HepG2 (cell line): ENCODE results near the gene ATP6V1G2. TPM values are rescaled to one million over a fixed set of nuclear protein-coding genes. Genes with fewer than 3 reads are reported as not detected.

Source experiments
- ARID5B ChIP-seq: IDR thresholded peaks from 2 replicates; pipeline ENCODE4 v1.4.0; 2020; ENCODE audit warnings: mild to moderate bottlenecking, missing genetic modification reagents
- BCL6 ChIP-seq: IDR thresholded peaks from 2 replicates; pipeline ENCODE4 v1.6.1; 2016; ENCODE audit warnings: missing genetic modification reagents, missing compliant biosample characterization
- DRAP1 ChIP-seq: IDR thresholded peaks from 2 replicates; pipeline ENCODE4 v1.6.1; 2016; ENCODE audit warnings: missing genetic modification reagents, missing compliant biosample characterization
- IKZF5 ChIP-seq: IDR thresholded peaks from 2 replicates; pipeline ENCODE4 v1.6.1; 2018; ENCODE audit warnings: missing genetic modification reagents, mild to moderate bottlenecking, missing compliant biosample characterization
- IRF2 ChIP-seq: IDR thresholded peaks from 2 replicates; pipeline ENCODE4 v1.6.1; 2018; ENCODE audit warnings: missing genetic modification reagents, missing compliant biosample characterization
- PCBP2 ChIP-seq: fragments of 200-400 bp; formaldehyde crosslinking; optimal IDR thresholded peaks from 2 replicates; pipeline ENCODE3; 2018; ENCODE audit warnings: low read length, low read depth; ENCODE audit not compliant: poor library complexity, severe bottlenecking
- POLR2AphosphoS2 ChIP-seq: IDR thresholded peaks from 2 replicates; pipeline ENCODE4 v1.6.1; 2011; ENCODE audit warnings: low read depth, low read length, improper control_type of control experiment
- SIN3B ChIP-seq: fragments of 150-350 bp; IDR thresholded peaks from 2 replicates; pipeline ENCODE4 v1.6.1; 2014; ENCODE audit warnings: low read length
- TCF12 ChIP-seq, 2 experiments: fragments of 450-650 bp in 1 of 2; sonication (generic) in 1 of 2; formaldehyde crosslinking in 1 of 2; IDR thresholded peaks; 2 replicates each; pipeline versions ENCODE4 v1.6.1 to v1.8.0; 2017 to 2022; ENCODE audit warnings: antibody characterized with exemption in 1 of 2, mild to moderate bottlenecking in 1 of 2, missing genetic modification reagents in 1 of 2, moderate library complexity in 1 of 2
- THRA ChIP-seq: sonication (generic); formaldehyde crosslinking; IDR thresholded peaks from 2 replicates; pipeline ENCODE4 v1.4.0; 2020; ENCODE audit warnings: missing genetic modification reagents, borderline replicate concordance
- ZBTB1 ChIP-seq: sonication (generic); formaldehyde crosslinking; IDR thresholded peaks from 2 replicates; pipeline ENCODE4 v1.4.0; 2020; ENCODE audit warnings: missing genetic modification reagents, borderline replicate concordance
- ZNF597 ChIP-seq: sonication (generic); formaldehyde crosslinking; IDR thresholded peaks from 2 replicates; pipeline ENCODE4 v1.5.0; 2020; ENCODE audit warnings: missing genetic modification reagents
- ZNF878 ChIP-seq: sonication (generic); formaldehyde crosslinking; IDR thresholded peaks from 2 replicates; pipeline ENCODE4 v1.8.1; 2023; ENCODE audit warnings: mild to moderate bottlenecking, missing genetic modification reagents, moderate library complexity
- ZSCAN29 ChIP-seq: sonication (generic); formaldehyde crosslinking; conservative IDR thresholded peaks from 2 replicates; pipeline ENCODE4 v1.4.0; 2020; ENCODE audit warnings: mild to moderate bottlenecking, missing genetic modification reagents
- polyA plus RNA-seq, 8 experiments: library from polyadenylated mRNA; depleted of rRNA in 3 of 8; stranded (reverse) in 7 of 8; unstranded in 1 of 8; fragments of >200 nt; fragmentation: Illumina TruSeq in 4 of 8; extraction: Trizol in 4 of 8; gene quantifications; 2 replicates each; pipeline versions ENCODE4 v1.2.1 to v1.2.3, GENCODE V29; 2011 to 2016; ENCODE audit warnings: low read depth in 4 of 8, missing spikeins in 1 of 8, mixed read lengths in 1 of 8; ENCODE audit not compliant: insufficient read depth in 1 of 8
- total RNA-seq, 5 experiments: library from RNA; depleted of rRNA; stranded (reverse); fragments of >200 nt; fragmentation: Illumina TruSeq; extraction: Trizol; gene quantifications; 2 replicates each; pipeline ENCODE4 v1.2.3, GENCODE V29; 2016; ENCODE audit warnings: low read depth in 1 of 5

The ATP6V1G2 gene
- total and polyA plus RNA-seq, 2 of the 13 experiments (the other 11 are each of a cell fraction or from before 2014, with no cell fraction given) = 0.27 to 0.83 TPM

- TF ChIP-seq IKZF5 (CRISPR knock-in tag) (peak; percentile 79), DRAP1 (peak; percentile 65), POLR2AphosphoS2 (no peak), BCL6 (0 out of 2 replicates have a peak, but pooled peaks have one; percentile 45), SIN3B (no peak), ZBTB1 (no peak), IRF2 (peak; percentile 52; the same call in 1 of the 2 replicates), PCBP2 (no peak), ZSCAN29 (CRISPR knock-in tag) (0 out of 2 replicates have a peak, but pooled peaks have one; percentile 21), ZNF878 (CRISPR knock-in tag) (no peak), ARID5B (CRISPR knock-in tag) (peak; percentile 65; the same call in 1 of the 2 replicates), ZNF597 (no peak), TCF12 (IDR thresholded peaks at IDR 0.05) (no peak), TCF12 (CRISPR knock-in tag; IDR thresholded peaks at IDR 0.05) (no peak), THRA (CRISPR knock-in tag) (0 out of 2 replicates have a peak, but pooled peaks have one; percentile 60)
Measured at GRCh38 chr6:31580807-31581433, 34.5 kb upstream of the ATP6V1G2 start (continued).
